Measurements from ENCODE around the gene GNAI1.

GNAI1 gene

GRCh38 chr7:80253237-80253636 lies 118.6 kb downstream of the GNAI1 start:
- Histone ChIP-seq H3K9me3 (replicated peaks in 1 of 2; ENCODE audit: control insufficient read depth in 2 of 2, insufficient read depth in 1 of 2, low read depth in 1 of 2, low read length in 2 of 2) (no peaks in the 10 kb centered on the region), H3K9ac (ENCODE audit: low read depth, low read length, poor library complexity) (no peak overlapping the region), H2AK5ac (ENCODE audit: low read depth, low read length) (no peak overlapping the region), H3K36me3 (replicated peaks in 1 of 2; ENCODE audit: control insufficient read depth in 2 of 2, insufficient read depth in 2 of 2, low read length in 2 of 2) (no peaks in the 10 kb centered on the region), H2AFZ (ENCODE audit: low read length) (no peak overlapping the region), H3K23ac (ENCODE audit: low read depth, low read length, poor library complexity) (no peak overlapping the region), H3K14ac (ENCODE audit: low read length) (no peak overlapping the region), H2BK5ac (ENCODE audit: low read length) (no peak overlapping the region), H3K79me1 (ENCODE audit: low read depth, low read length) (no peaks in the 10 kb centered on the region), H4K91ac (ENCODE audit: low read depth, low read length, poor library complexity) (no peak overlapping the region), H3K4me2 (ENCODE audit: insufficient read depth, low read length, poor library complexity, severe bottlenecking) (no peak overlapping the region), H2BK15ac (ENCODE audit: low read length) (no peak overlapping the region), H2BK120ac (ENCODE audit: low read depth, low read length) (no peak overlapping the region), H3K18ac (ENCODE audit: low read length) (no peak overlapping the region), H2BK12ac (ENCODE audit: low read length) (no peak overlapping the region), H3K4me3 (ENCODE audit: low read length in 2 of 2) (no peak overlapping the region), H3K27ac (replicated peaks; ENCODE audit: low read length) (no peak overlapping the region), H3K27me3 (ENCODE audit: control insufficient read depth in 3 of 3, insufficient read depth in 3 of 3, low read depth in 1 of 3, low read length in 3 of 3) (no peaks in the 10 kb centered on the region), H3K4me1 (ENCODE audit: control insufficient read depth in 2 of 2, insufficient read depth in 1 of 2, low read depth in 1 of 2, low read length in 2 of 2) (peaks cover 0 to 6% of the 10 kb centered on the region in 2 donors), H4K8ac (ENCODE audit: low read depth, low read length) (no peak overlapping the region), H3K4ac (ENCODE audit: low read length) (no peak overlapping the region)
- no peak for DNase-seq (ENCODE audit: low spot score)
- no CpG with 5 or more reads among the region's 4 CpGs for WGBS, 2 donors (ENCODE audit: extremely low coverage in 2 of 2, insufficient read length in 2 of 2, insufficient replicate concordance in 1 of 2)

- Histone ChIP-seq H3K18ac (ENCODE audit: low read length) (no peak overlapping the region), H4K8ac (ENCODE audit: low read depth, low read length) (no peak overlapping the region), H3K4me3 (ENCODE audit: low read length in 2 of 2) (no peak overlapping the region), H3K4me2 (ENCODE audit: insufficient read depth, low read length, poor library complexity, severe bottlenecking) (no peak overlapping the region), H3K9me3 (replicated peaks in 1 of 2; ENCODE audit: control insufficient read depth in 2 of 2, insufficient read depth in 1 of 2, low read depth in 1 of 2, low read length in 2 of 2) (no peaks in the 10 kb centered on the region), H3K27me3 (ENCODE audit: control insufficient read depth in 3 of 3, insufficient read depth in 3 of 3, low read depth in 1 of 3, low read length in 3 of 3) (no peaks in the 10 kb centered on the region), H3K27ac (replicated peaks; ENCODE audit: low read length) (no peak overlapping the region), H3K79me1 (ENCODE audit: low read depth, low read length) (no peaks in the 10 kb centered on the region), H2AK5ac (ENCODE audit: low read depth, low read length) (no peak overlapping the region), H2BK12ac (ENCODE audit: low read length) (no peak overlapping the region), H3K4ac (ENCODE audit: low read length) (no peak overlapping the region), H3K23ac (ENCODE audit: low read depth, low read length, poor library complexity) (no peak overlapping the region), H3K36me3 (replicated peaks in 1 of 2; ENCODE audit: control insufficient read depth in 2 of 2, insufficient read depth in 2 of 2, low read length in 2 of 2) (no peaks in the 10 kb centered on the region), H2BK120ac (ENCODE audit: low read depth, low read length) (no peak overlapping the region), H3K4me1 (ENCODE audit: control insufficient read depth in 2 of 2, insufficient read depth in 1 of 2, low read depth in 1 of 2, low read length in 2 of 2) (peaks cover 0 to 6% of the 10 kb centered on the region in 2 donors), H2BK15ac (ENCODE audit: low read length) (no peak overlapping the region), H3K14ac (ENCODE audit: low read length) (no peak overlapping the region), H2AFZ (ENCODE audit: low read length) (no peak overlapping the region), H3K9ac (ENCODE audit: low read depth, low read length, poor library complexity) (no peak overlapping the region), H4K91ac (ENCODE audit: low read depth, low read length, poor library complexity) (no peak overlapping the region), H2BK5ac (ENCODE audit: low read length) (no peak overlapping the region)
- DNase-seq (ENCODE audit: low spot score) = no peak
- no CpG with 5 or more reads among the region's 2 CpGs for WGBS, 2 donors (ENCODE audit: extremely low coverage in 2 of 2, insufficient read length in 2 of 2, insufficient replicate concordance in 1 of 2)
These were observed 119.0 kb downstream of the GNAI1 start for GRCh38 chr7:80253653-80254052.

- Histone ChIP-seq H2BK12ac (ENCODE audit: low read length) (no peak overlapping the region), H3K4me3 (ENCODE audit: low read length in 2 of 2) (no peak overlapping the region), H2BK5ac (ENCODE audit: low read length) (no peak overlapping the region), H3K36me3 (replicated peaks in 1 of 2; ENCODE audit: control insufficient read depth in 2 of 2, insufficient read depth in 2 of 2, low read length in 2 of 2) (no peaks in the 10 kb centered on the region), H2AK5ac (ENCODE audit: low read depth, low read length) (no peak overlapping the region), H3K79me1 (ENCODE audit: low read depth, low read length) (no peaks in the 10 kb centered on the region), H3K9me3 (replicated peaks in 1 of 2; ENCODE audit: control insufficient read depth in 2 of 2, insufficient read depth in 1 of 2, low read depth in 1 of 2, low read length in 2 of 2) (no peaks in the 10 kb centered on the region), H3K14ac (ENCODE audit: low read length) (no peak overlapping the region), H2BK120ac (ENCODE audit: low read depth, low read length) (no peak overlapping the region), H2AFZ (ENCODE audit: low read length) (peak overlapping the region; percentile 39), H3K23ac (ENCODE audit: low read depth, low read length, poor library complexity) (no peak overlapping the region), H3K27me3 (ENCODE audit: control insufficient read depth in 3 of 3, insufficient read depth in 3 of 3, low read depth in 1 of 3, low read length in 3 of 3) (no peaks in the 10 kb centered on the region), H3K4me2 (ENCODE audit: insufficient read depth, low read length, poor library complexity, severe bottlenecking) (no peak overlapping the region), H3K9ac (ENCODE audit: low read depth, low read length, poor library complexity) (no peak overlapping the region), H4K8ac (ENCODE audit: low read depth, low read length) (no peak overlapping the region), H3K27ac (replicated peaks; ENCODE audit: low read length) (no peak overlapping the region), H3K4ac (ENCODE audit: low read length) (no peak overlapping the region), H3K4me1 (ENCODE audit: control insufficient read depth in 2 of 2, insufficient read depth in 1 of 2, low read depth in 1 of 2, low read length in 2 of 2) (peaks cover 0 to 6% of the 10 kb centered on the region in 2 donors), H4K91ac (ENCODE audit: low read depth, low read length, poor library complexity) (no peak overlapping the region), H3K18ac (ENCODE audit: low read length) (no peak overlapping the region), H2BK15ac (ENCODE audit: low read length) (no peak overlapping the region)
- WGBS, 2 donors (ENCODE audit: extremely low coverage in 2 of 2, insufficient read length in 2 of 2, insufficient replicate concordance in 1 of 2) = no CpG with 5 or more reads among the region's 1 CpG
- no peak for DNase-seq (ENCODE audit: low spot score)
These were observed 121.0 kb downstream of the GNAI1 start for GRCh38 chr7:80255656-80256055.

GRCh38 chr7:80257756-80258155 lies 123.1 kb downstream of the GNAI1 start:
- Histone ChIP-seq H2BK15ac (ENCODE audit: low read length) (no peak overlapping the region), H2BK12ac (ENCODE audit: low read length) (no peak overlapping the region), H4K8ac (ENCODE audit: low read depth, low read length) (no peak overlapping the region), H3K4me1 (ENCODE audit: control insufficient read depth in 2 of 2, insufficient read depth in 1 of 2, low read depth in 1 of 2, low read length in 2 of 2) (peaks cover 0 to 6% of the 10 kb centered on the region in 2 donors), H3K18ac (ENCODE audit: low read length) (no peak overlapping the region), H2AK5ac (ENCODE audit: low read depth, low read length) (no peak overlapping the region), H3K4me3 (ENCODE audit: low read length in 2 of 2) (no peak overlapping the region), H3K79me1 (ENCODE audit: low read depth, low read length) (no peaks in the 10 kb centered on the region), H3K36me3 (replicated peaks in 1 of 2; ENCODE audit: control insufficient read depth in 2 of 2, insufficient read depth in 2 of 2, low read length in 2 of 2) (no peaks in the 10 kb centered on the region), H2AFZ (ENCODE audit: low read length) (no peak overlapping the region), H2BK5ac (ENCODE audit: low read length) (no peak overlapping the region), H4K91ac (ENCODE audit: low read depth, low read length, poor library complexity) (no peak overlapping the region), H3K4me2 (ENCODE audit: insufficient read depth, low read length, poor library complexity, severe bottlenecking) (no peak overlapping the region), H2BK120ac (ENCODE audit: low read depth, low read length) (no peak overlapping the region), H3K9ac (ENCODE audit: low read depth, low read length, poor library complexity) (no peak overlapping the region), H3K27me3 (ENCODE audit: control insufficient read depth in 3 of 3, insufficient read depth in 3 of 3, low read depth in 1 of 3, low read length in 3 of 3) (no peaks in the 10 kb centered on the region), H3K14ac (ENCODE audit: low read length) (no peak overlapping the region), H3K23ac (ENCODE audit: low read depth, low read length, poor library complexity) (no peak overlapping the region), H3K27ac (replicated peaks; ENCODE audit: low read length) (no peak overlapping the region), H3K4ac (ENCODE audit: low read length) (no peak overlapping the region), H3K9me3 (replicated peaks in 1 of 2; ENCODE audit: control insufficient read depth in 2 of 2, insufficient read depth in 1 of 2, low read depth in 1 of 2, low read length in 2 of 2) (no peaks in the 10 kb centered on the region)
- DNase-seq (ENCODE audit: low spot score) = no peak
- WGBS, 2 donors (ENCODE audit: extremely low coverage in 2 of 2, insufficient read length in 2 of 2, insufficient replicate concordance in 1 of 2) = no CpG with 5 or more reads among the region's 3 CpGs
